Gastroesophageal sphincter (tissue), 3 donors: ENCODE measurements around the gene PGLYRP3.

ENCODE experiments used
- POLR2AphosphoS5 ChIP-seq: sonication (generic); formaldehyde crosslinking; IDR thresholded peaks from one replicate; pipeline ENCODE4 v1.6.1; 2017; ENCODE audit warnings: antibody characterized with exemption
- TF ChIP-seq, protein P1 (sequence below), 4 experiments: fragments of 200-600 bp in 2 of 4; fragments of 450-650 bp in 2 of 4; sonication (generic) in 1 of 4; IDR thresholded peaks; one replicate each; pipeline ENCODE4 v1.5.1; 2017 to 2019; ENCODE audit warnings: antibody characterized with exemption in 4 of 4, mild to moderate bottlenecking in 2 of 4, moderate library complexity in 2 of 4

DNA sequence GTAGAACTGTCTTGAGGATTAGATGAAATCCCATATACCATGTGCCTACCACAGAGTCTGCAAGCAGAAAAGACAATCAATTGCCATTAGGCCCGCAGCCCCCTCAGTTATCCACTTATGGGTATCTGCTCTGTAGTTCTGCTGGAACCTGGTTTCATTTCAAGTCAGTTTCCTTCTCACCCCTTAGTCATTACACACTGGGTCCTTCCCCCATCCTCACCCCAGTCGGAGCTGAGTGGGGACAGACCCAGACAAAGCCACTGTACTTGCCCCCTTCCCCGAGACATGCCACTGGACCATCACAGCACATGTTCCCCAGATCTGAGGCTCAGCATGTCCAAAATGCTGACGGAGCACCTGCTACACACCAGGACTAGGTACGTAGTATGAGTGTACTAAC, 21.2 kb downstream of the PGLYRP3 start:
- TF ChIP-seq POLR2AphosphoS5: no peak
- TF ChIP-seq, protein P1, sequence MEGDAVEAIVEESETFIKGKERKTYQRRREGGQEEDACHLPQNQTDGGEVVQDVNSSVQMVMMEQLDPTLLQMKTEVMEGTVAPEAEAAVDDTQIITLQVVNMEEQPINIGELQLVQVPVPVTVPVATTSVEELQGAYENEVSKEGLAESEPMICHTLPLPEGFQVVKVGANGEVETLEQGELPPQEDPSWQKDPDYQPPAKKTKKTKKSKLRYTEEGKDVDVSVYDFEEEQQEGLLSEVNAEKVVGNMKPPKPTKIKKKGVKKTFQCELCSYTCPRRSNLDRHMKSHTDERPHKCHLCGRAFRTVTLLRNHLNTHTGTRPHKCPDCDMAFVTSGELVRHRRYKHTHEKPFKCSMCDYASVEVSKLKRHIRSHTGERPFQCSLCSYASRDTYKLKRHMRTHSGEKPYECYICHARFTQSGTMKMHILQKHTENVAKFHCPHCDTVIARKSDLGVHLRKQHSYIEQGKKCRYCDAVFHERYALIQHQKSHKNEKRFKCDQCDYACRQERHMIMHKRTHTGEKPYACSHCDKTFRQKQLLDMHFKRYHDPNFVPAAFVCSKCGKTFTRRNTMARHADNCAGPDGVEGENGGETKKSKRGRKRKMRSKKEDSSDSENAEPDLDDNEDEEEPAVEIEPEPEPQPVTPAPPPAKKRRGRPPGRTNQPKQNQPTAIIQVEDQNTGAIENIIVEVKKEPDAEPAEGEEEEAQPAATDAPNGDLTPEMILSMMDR (IDR thresholded peaks at IDR 0.05): no peak
